Urothelium cell line (cell line): ENCODE measurements around the gene TSG101.

Source experiments
- DNase-seq: peaks from one replicate; pipeline ENCODE4 v3.0.0; 2011; ENCODE audit warnings: low spot score, mixed read lengths
- FAIRE-seq: peaks from 2 replicates; lab custom pipeline; 2011; peaks lifted over from hg19 to GRCh38; lab: Jason Lieb, UNC

TSG101 gene

DNA sequence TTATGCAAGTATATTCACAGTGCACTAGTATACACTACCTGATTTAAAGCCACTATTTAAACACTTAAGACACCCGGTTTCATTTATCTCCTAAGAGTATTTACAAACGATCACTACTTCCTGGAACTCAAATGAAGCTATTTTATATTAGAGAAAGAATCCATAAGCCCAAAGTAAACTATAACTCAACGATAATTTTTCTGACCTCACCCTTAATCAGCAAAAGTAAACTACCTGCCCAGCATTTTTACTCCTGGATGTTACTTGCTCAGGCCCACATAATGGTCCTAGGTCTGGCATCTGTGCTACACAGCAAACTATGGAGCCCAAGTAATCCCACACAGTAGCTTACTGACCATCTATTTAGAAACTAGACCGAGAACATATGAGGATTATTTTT lies 33.4 kb downstream of the TSG101 start:
- FAIRE-seq: no peak

DNA sequence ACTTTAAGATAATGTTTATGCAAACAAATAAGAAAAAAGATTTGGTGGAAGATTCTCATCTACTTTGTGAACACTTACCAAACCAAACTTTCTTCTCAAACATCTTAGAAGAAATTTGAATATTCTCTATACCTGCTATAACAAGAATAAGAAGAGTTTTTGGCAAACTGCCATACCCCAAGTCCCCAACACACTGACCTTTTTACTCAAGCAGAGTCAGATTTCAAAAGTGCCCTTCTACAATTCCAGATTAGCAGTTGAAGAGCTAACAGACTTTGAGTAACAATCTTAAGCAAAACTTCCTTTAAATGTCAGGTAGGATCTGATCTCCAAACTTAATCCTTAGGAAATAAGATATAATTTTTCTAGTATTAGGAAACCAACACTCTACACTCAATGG lies 33.9 kb downstream of the TSG101 start:
- DNase-seq: no peak
- FAIRE-seq: no peak

More for the DNA sequence above, 33.4 kb downstream of the TSG101 start:
- DNase-seq: no peak

DNA sequence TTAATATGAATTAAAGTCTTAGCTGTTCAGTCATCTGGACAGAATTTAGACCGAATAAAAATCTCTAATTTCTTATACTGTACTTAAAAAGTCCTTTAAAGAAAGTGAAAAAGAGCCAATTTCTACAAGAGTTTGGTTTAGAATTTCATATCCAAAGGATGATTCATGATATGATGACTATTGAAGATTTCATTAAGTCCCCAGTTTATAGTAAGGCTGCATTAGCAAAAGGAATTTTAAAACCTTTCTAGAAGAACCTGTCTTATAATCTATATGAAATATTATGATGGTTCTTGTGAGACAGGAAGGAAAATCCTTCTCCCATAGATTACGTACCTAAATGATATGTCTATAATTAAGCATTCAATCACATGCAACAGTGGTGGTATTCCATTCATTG lies 34.8 kb downstream of the TSG101 start:
- FAIRE-seq (no peak), DNase-seq (no peak)

DNA sequence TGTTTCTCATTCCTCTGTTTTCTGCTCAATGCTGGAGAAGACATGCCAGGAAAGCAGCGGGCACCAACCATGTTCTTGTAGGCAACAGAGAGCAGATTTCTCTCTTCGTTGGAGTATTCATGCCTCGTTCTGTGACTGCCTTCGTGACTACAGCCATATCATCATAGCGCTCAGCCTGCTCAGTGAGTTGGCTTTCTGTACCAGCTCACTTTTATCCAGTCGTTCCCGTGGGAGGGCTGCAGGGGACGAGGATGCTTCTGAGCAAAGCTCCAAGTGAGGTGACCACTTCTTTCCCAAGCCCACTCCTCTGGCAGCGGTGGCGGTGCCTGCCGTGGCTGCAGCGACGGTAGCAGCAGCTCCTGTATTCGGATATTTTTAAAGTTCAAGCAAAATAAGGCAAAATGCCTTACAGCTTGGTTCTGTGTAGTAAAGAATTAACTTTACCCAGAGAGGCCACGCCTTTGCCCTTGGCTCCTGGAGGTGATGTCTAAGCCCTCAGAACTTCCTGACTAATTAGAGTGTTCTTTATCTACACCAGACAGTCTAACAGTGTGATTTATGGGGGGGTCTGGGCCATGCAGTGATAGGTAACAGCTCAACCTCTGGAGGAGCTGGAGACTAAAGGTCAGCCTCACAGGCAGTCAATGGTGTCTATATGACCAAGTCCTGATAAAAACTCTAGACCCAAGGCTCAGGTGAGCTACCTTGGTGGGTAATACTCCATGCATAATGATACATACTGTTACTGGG lies 35.8 kb downstream of the TSG101 start:
- no peak for FAIRE-seq
- no peak for DNase-seq

DNA sequence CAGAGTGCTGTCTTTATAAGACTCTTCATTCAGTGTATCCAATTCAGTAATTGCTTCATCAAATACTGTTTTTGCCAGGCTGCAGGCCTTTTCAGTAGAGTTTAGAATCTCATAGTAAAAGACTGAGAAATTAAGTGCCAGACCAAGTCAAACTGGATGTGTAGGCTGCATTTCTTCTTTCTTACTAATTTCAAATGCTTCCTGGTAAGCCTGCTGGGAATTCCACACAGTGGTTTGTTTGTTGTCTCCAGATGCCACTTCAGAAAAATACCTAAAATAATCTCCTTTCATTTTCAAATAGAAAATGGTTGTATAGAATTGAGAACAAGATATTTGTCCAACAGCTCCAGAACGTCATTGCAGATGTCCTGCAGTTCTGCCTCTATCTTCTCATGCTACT lies 36.4 kb downstream of the TSG101 start:
- FAIRE-seq: no peak
- no peak for DNase-seq

DNA sequence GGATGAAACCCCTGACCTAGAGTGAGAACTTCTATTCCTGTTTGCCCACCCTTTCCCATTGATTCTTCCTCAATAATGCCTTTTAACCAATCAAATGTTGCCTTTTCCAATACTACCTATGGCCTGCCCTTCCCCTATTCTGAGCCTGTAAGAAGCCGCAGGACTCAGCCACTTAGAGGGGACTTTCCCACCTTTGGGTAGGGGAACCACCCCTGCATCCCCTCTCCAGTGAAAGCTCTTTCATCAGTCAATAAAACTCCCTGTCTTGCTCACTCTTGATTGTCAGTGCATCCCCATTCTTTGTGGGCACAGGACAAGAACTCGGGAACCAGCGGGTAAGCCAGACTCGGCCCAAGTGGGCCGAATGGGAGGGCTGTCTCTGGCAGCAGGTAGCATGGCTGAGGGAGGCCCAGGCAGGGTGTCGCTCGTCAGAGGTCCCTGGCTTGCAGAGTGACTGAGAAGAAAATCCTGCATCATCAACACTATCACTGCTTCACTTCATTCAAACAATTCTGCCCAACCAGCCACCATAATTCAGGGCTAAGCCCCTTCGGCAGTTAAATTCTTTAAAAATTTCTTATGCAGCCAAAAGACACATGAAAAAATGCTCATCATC lies 40.7 kb downstream of the TSG101 start:
- FAIRE-seq (no peak), DNase-seq (no peak)

DNA sequence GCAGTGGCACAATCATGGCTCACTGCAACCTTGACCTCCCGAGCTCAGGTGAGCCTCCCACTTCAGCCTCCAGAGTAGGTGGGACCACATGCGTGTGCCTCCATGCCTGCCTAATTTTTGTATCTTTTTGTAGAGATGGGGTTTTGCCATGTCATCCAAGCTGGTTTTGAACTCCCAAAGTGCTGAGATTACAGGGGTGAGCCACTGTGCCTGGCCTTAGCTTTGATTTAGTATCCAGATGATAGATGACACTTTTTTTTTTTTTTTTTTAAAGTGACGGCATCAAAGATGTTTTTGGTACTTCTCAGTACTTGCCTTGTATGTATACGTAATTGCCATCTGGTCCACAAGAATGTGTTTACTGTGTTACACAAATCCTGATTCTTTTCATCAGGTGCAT lies 47.7 kb downstream of the TSG101 start:
- FAIRE-seq: no peak
- no peak for DNase-seq

DNA sequence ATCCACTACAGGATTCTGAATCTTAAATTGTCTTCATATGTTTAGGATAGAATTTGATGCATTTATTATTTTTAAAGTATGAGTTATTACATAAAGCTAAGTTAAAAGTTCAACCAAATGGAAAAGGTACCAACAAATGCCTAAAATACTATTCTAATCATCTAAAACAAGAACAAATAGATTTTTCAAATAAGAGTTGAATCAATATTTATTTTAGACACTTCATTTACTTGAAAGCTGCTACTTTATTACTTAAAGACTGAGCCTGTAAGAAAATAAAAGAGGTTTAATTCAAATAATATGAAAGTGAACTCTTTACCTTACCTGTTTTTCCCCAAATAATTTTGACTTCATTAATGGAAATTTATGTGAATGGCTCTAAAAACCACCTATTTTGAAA lies 54.2 kb downstream of the TSG101 start:
- FAIRE-seq (no peak), DNase-seq (no peak)

DNA sequence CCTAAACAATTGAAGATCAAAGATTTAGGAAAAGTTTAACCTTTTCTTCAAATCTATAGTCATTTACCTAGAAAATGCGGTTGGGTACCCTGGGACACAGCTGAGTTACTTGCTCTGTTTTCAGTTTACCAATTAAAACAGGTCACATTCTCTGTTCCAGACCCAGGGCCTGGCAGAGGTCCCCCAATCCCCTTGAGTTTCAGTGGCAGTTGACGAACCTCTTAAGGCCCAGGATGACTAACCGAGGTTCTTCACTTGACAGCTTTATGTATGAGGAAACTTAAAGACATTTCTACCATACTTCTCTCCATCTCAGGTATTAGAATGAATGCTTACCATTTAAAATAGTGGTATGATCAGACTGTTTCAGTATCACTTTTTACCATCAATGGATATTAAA lies 54.7 kb downstream of the TSG101 start:
- no peak for DNase-seq
- FAIRE-seq: no peak

DNA sequence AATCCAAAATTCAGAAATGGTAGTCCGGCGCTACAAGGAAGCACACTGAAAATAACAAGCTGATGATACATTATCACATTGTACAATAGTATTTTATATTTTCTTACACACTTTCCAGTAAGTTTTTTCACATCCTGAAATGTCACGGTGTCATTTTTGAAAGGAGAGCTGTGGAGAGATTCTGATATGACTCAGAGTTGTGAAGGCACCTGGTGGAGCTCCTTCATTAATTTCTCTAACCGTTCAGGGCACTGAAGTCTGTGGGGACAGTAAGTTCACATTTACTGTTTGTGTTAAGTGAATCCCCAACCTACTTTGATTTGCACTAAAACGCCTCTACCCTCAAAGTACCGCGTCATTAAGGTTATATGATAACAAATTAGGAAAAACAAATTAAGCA lies 57.8 kb downstream of the TSG101 start:
- FAIRE-seq: no peak

DNA sequence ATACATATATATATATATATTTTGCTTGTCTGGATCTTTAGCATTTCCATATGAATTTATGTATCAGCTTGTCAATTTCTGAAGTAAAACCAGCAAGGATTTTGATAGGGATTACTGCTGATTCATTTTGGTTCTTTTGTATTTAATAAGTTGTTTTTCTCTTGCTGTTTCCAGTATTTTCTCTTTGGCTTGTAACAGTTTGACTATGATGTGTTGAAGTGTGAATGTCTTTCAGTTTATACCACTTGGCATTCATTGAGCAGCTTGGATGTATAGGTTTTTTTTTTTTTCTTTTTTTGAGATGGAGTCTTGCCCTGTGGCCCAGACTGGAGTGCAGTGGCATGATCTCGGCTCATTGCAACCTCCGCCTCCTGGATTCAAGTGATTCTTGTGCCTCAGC lies 58.7 kb downstream of the TSG101 start:
- DNase-seq (no peak), FAIRE-seq (no peak)

More for the DNA sequence above, 57.8 kb downstream of the TSG101 start:
- DNase-seq: no peak

DNA sequence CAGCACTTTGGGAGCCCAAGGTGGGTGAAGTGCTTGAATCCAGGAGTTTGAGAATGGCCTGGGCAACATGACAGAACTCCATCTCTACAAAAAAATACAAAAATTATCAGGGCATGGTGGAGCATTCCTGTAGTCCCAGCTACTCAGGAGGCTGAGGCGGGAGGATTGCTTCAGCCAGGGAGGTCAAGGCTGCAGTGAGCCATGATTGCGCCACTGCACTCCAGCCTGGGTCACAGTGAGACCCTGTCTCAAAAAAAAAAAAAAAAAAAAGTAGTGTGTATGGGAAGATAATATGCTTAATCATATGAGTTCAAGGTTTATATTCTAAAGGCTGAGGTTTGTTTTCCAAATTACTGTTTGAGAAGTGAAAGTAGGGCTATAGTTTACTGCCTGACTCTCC lies 60.3 kb downstream of the TSG101 start:
- FAIRE-seq (no peak), DNase-seq (no peak)

DNA sequence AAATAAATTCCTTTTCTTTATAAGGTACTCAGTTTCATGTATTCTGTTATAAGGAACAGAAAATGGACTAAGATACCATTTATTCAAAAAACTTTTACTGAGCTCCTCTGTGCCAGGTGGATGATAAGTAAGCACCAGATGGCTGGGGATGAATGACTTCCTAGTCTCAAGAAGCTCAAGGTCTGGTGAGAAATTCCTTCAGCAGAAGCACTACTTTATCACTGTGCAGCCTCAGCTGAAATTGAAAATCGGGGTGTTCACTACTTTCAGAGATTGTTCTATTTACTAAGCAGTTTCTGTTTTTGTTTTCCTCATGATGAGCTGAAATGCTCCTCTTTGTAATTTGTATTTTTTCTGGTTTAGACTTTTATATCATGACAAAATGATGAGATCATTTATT lies 63.3 kb downstream of the TSG101 start:
- DNase-seq: no peak

DNA sequence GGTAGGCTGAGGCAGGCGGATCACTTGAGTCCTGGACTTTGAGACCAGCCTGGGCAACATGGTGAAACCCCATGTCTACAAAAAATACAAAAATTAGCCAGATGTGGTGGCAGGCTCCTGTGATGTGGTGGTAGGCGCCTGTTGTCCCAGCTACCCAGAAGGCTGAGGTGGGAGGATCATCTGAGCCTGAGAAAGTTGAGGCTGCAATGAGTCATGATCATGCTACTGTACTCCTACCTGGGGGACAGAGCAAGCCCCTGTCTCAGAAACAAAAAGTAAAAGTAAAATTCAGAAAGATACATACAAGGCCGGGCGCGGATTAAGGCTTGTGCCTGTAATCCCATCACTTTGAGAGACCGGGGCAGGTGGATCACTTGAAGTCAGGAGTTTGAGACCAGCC lies 64.8 kb downstream of the TSG101 start:
- DNase-seq (no peak), FAIRE-seq (no peak)

More for the DNA sequence above, 63.3 kb downstream of the TSG101 start:
- no peak for FAIRE-seq

DNA sequence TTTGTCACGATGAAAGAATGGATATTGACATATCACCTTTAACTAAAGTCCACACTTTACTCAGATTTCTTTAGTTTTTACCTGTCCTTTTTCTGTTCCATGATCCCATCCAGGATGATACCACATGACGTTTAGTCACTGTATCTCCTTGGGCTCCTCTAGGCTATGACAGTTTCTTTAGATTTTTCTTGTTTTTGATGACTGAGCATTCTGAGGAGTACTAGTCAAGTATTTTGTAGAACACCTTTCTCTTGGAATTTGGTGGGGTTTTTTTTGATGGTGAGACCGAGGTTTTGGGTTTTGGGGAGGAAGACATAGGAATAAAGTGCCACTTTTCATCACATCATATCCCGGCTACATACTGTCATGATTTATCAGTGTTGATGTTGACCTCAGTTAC lies 67.1 kb downstream of the TSG101 start:
- no peak for FAIRE-seq
- no peak for DNase-seq

DNA sequence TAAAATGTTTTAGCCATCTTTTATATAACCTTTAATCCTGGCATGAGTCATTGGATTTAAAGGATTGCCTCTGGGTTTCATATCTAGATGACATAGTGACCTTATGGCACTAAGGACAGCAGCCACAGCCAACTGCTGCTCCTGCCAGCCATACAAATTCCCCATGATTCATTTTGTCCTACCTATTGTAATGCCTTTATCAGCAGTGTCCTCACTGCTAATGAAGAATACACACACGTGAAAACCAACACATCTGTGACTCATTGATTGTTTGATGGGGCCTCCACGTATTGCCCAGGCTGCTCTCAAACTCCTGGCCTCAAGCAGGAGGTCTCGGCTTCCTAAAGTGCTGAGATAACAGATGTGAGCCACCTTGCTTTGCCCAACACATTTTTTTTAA lies 69.3 kb downstream of the TSG101 start:
- DNase-seq (peak; percentile 13), FAIRE-seq (no peak)

DNA sequence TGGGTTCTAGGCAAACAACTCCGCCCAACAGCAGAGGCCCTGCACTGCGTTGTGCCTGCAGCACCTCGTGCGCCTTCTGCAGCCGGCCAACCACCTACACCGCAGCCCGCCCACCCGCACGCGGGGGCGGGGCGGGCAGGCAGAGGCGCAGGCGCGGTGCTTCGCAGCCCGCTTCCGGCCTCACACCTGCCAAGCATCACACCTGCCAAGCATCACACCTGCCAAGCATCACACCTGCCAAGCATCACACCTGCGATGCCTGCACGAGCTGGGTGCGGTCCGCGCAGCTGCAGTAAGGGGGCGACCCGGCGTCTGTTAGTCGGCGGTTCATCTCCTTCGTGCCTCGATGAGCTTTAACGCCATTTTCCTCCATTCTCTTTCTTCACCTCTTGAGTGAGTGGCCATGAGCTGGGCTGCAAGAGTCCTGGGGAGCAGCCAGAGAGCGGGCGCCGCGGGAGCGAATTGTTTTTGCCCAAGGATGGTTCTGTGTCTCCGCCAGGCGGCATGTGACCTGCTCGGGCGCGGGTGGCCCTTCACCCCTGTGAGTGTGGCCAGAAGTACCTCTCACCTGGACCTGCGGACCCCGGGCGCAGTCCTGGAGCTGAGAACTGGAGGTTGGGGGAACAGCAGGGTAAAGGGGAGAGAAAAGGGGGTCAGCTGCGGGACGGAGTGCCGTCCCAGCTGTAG lies 70.9 kb downstream of the TSG101 start, which contains the start of gene LDHAL6A:
Gene LDHAL6A (plus strand): TSS at position 171 of the 687 bp plus-strand sequence. CDS start 825 bp downstream, outside the sequence.
- DNase-seq: no peak
- FAIRE-seq: no peak

DNA sequence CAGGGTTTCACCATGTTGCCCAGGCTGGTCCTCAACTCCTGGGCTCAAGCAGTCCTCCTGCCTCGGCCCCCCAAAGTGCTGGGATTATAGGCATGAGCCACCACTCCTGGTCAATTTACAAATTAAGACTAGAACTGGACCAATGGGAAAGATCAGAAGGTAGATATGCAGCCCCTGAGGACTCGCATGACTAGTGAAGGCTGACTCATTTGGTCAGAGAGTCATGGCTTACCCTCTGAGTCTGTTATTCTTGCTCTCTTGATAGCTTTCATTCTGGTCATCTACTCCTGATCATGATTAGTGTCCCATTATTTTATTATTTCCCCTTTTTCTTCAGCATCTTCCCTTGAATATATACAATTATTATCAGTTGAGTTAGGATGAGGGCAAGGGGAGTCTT lies 73.8 kb downstream of the TSG101 start:
- no peak for FAIRE-seq
- no peak for DNase-seq

DNA sequence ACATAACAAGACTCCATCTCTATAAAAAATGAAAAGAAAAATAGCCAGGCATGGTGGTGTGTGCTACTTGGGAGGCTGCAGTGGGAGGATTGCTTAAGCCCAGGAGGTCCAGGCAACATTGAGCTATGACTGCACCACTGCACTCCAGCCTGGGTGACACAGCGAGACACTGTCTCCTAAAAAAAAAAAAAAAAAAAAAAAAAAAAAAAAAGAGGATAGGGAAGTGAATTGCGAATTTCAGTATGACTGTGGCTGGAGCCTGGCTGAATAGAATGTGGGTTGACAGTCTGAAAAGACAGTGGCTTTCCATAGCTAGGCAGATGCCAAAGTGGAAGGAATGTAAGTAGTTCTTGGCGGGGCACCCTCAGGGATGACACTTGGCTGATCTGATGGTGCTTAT lies 77.5 kb downstream of the TSG101 start:
- DNase-seq (no peak), FAIRE-seq (no peak)

DNA sequence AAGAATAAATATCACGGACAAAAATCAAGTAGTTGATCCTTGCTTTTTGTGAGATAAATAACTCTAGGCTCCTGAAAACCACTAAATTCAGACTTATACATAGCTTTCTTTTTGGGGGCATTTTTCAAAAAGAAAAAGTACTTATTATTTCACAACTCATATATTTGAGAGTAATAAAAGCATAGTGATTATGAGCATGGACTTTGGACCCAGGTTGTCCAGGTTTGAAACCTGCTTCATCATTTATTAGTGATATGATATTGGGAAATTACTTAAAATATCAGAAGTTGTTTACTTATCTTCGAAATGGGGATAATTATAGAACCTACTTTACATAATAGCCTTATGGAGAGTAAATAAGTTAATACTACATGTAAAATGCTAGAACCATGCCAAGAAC lies 88.1 kb downstream of the TSG101 start:
- DNase-seq (no peak), FAIRE-seq (no peak)
